ENCODE results near the gene ERF.

DNA sequence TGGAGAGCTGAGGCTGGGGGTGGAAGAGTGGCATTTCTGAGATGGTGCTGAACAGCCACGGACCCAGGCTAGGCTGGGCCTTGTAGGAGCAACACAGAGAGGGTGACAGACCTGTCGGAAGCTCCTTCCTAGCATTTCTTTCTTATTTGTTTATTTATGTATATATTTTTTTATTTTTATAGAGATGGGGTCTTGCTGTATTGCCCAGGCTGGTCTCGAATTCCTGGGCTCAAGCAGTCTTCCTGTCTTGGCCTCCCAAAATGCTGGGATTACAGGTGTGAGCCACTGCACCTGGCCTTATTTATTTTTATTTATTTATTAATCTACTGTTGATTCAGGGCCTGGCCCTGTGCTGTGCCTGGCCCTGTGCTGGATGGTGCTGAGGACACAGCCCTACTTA lies 20.6 kb upstream of the ERF start:
- TF ChIP-seq GATA3 (IDR thresholded peaks at IDR 0.05; ENCODE audit: low read depth, low read length) (no peak), GATA2 (IDR thresholded peaks at IDR 0.05; ENCODE audit: low read depth, low read length) (no peak)
